K562 (cell line): ENCODE data around the gene CENPU. TPM values are rescaled to one million over a fixed set of nuclear protein-coding genes. Genes with fewer than 3 reads are reported as not detected.

Source experiments
- ASH1L ChIP-seq: fragments of 450-650 bp; IDR thresholded peaks from 2 replicates; pipeline ENCODE4 v1.6.1; 2018; ENCODE audit warnings: borderline replicate concordance, mild to moderate bottlenecking, low read depth; ENCODE audit not compliant: partially characterized antibody
- CCNT2 ChIP-seq: IDR thresholded peaks from 2 replicates; pipeline ENCODE4 v1.6.1; 2011; ENCODE audit warnings: borderline replicate concordance, low read depth, mild to moderate bottlenecking, moderate library complexity, mixed read lengths, low read length; ENCODE audit not compliant: insufficient read length; ENCODE audit errors: extremely low read depth
- CHD1 ChIP-seq: fragments of 200-600 bp; sonication (generic); IDR thresholded peaks from one replicate; pipeline ENCODE4 v1.6.1; 2012; ENCODE audit warnings: mild to moderate bottlenecking, moderate library complexity, low read length, inconsistent platforms
- GTF2E2 ChIP-seq: fragments of 200-800 bp; sonication (Bioruptor generic); IDR thresholded peaks from 2 replicates; pipeline ENCODE4 v1.6.1; 2016; ENCODE audit warnings: missing genetic modification characterization, missing compliant biosample characterization
- GTF2F1 ChIP-seq: IDR thresholded peaks from 2 replicates; pipeline ENCODE4 v1.6.1; 2011; ENCODE audit warnings: low read depth, low read length, improper control_type of control experiment
- HMG20B ChIP-seq: fragments of 250-450 bp; sonication (Bioruptor Pico); IDR thresholded peaks from 2 replicates; pipeline ENCODE4 v1.5.0; 2021; ENCODE audit warnings: mild to moderate bottlenecking
- KDM5B ChIP-seq: fragments of 200-600 bp; sonication (generic); IDR thresholded peaks from 2 replicates; pipeline ENCODE4 v1.6.1; 2012; ENCODE audit warnings: low read depth, mild to moderate bottlenecking, moderate library complexity, low read length, control low read depth, inconsistent platforms; ENCODE audit not compliant: insufficient replicate concordance
- LARP7 ChIP-seq: fragments of 450-650 bp; IDR thresholded peaks from 2 replicates; pipeline ENCODE4 v1.6.1; 2016
- MIER1 ChIP-seq: fragments of 450-650 bp; IDR thresholded peaks from 2 replicates; pipeline ENCODE4 v1.6.1; 2016; ENCODE audit warnings: antibody characterized with exemption, mild to moderate bottlenecking, low read depth
- MLLT1 ChIP-seq, 2 experiments: fragments of 450-650 bp; IDR thresholded peaks; 2 replicates each; pipeline ENCODE4 v1.6.1; 2016
- MXI1 ChIP-seq: IDR thresholded peaks from 2 replicates; pipeline ENCODE4 v1.6.1; 2011; ENCODE audit warnings: low read depth, mild to moderate bottlenecking, improper control_type of control experiment, low read length
- PATZ1 ChIP-seq: fragments of 250-450 bp; sonication (Bioruptor Pico); IDR thresholded peaks from 2 replicates; pipeline ENCODE4 v1.5.0; 2020; ENCODE audit warnings: mild to moderate bottlenecking, borderline replicate concordance
- SAFB ChIP-seq: fragments of 200-400 bp; formaldehyde crosslinking; IDR thresholded peaks from 2 replicates; pipeline ENCODE4 v1.6.1; 2017; ENCODE audit warnings: low read depth, low read length, borderline replicate concordance
- SIX5 ChIP-seq, 2 experiments: IDR thresholded peaks; 2 replicates each; pipeline ENCODE4 v1.6.1; 2011; ENCODE audit warnings: low read length in 2 of 2, borderline replicate concordance in 1 of 2, low read depth in 1 of 2, mild to moderate bottlenecking in 1 of 2, moderate library complexity in 1 of 2; ENCODE audit not compliant: insufficient read depth in 1 of 2
- SMAD3 ChIP-seq: fragments of 450-650 bp; formaldehyde crosslinking; conservative IDR thresholded peaks from 2 replicates; pipeline ENCODE4 v1.4.0; 2020; ENCODE audit warnings: mild to moderate bottlenecking
- SMC3 ChIP-seq: conservative IDR thresholded peaks from 2 replicates; pipeline ENCODE4 v1.6.1; 2011; ENCODE audit warnings: low read depth, low read length, improper control_type of control experiment; ENCODE audit not compliant: insufficient read depth
- ZFP91 ChIP-seq: sonication (generic); formaldehyde crosslinking; IDR thresholded peaks from 2 replicates; pipeline ENCODE4 v1.8.0; 2022; ENCODE audit warnings: mild to moderate bottlenecking, missing genetic modification reagents
- ZNF143 ChIP-seq: sonication (generic); formaldehyde crosslinking; IDR thresholded peaks from 2 replicates; pipeline ENCODE4 v1.9.0; 2022; ENCODE audit warnings: mild to moderate bottlenecking, missing genetic modification reagents
- ZNF668 ChIP-seq: fragments of 250-450 bp; sonication (Bioruptor Pico); IDR thresholded peaks from 2 replicates; pipeline ENCODE4 v1.8.0; 2022; ENCODE audit warnings: mild to moderate bottlenecking, inconsistent platforms
- ZZZ3 ChIP-seq: fragments of 450-650 bp; IDR thresholded peaks from 2 replicates; pipeline ENCODE4 v1.6.1; 2016; ENCODE audit warnings: antibody characterized with exemption, mild to moderate bottlenecking, moderate library complexity
- polyA plus RNA-seq, 8 experiments: library from polyadenylated mRNA; depleted of rRNA in 4 of 8; stranded (reverse) in 5 of 8; unstranded in 3 of 8; fragments of >200 nt; fragmentation: Nextera tagmentation in 2 of 8; fragmentation: Illumina TruSeq in 1 of 8; extraction: Ambion mirVana in 2 of 8; extraction: Trizol in 1 of 8; gene quantifications; 2 replicates each; pipeline versions ENCODE4 v1.2.1 to v1.2.3, GENCODE V29; 2011 to 2014; ENCODE audit warnings: inconsistent platforms in 1 of 8, missing spikeins in 1 of 8
- total RNA-seq, 7 experiments: library from RNA; depleted of rRNA in 6 of 7; stranded (reverse); fragments of >200 nt in 6 of 7; fragmentation: Illumina TruSeq in 2 of 7; extraction: Trizol in 2 of 7; gene quantifications; 2 replicates each; pipeline versions ENCODE4 v1.2.1 to v1.2.3, GENCODE V29; 2011 to 2021; ENCODE audit warnings: low replicate concordance in 1 of 7

CENPU gene
- total and polyA plus RNA-seq, 9 of the 15 experiments (the other 6 are each of a cell fraction or from before 2014, with no cell fraction given) = 39.4 to 98.7 (median 84.3) TPM

GRCh38 chr4:184733654-184734524 is at the start of gene CENPU (continued):
- 0 out of 2 replicates have a peak, but pooled peaks have one; percentile 37 for TF ChIP-seq SAFB
- TF ChIP-seq HMG20B (CRISPR knock-in tag) = no peak
- no peak for TF ChIP-seq PATZ1 (CRISPR knock-in tag)
- peak; percentile 79 for TF ChIP-seq CCNT2
- TF ChIP-seq CHD1 = peak; percentile 10
- TF ChIP-seq ZNF668 = no peak
- no peak for TF ChIP-seq SIX5 (IDR thresholded peaks at IDR 0.05; ENCODE audit: borderline replicate concordance in 1 of 2, insufficient read depth in 1 of 2, low read depth in 1 of 2, low read length in 2 of 2)
- TF ChIP-seq ZNF143 (CRISPR knock-in tag) = peak; percentile 6; the same call in 1 of the 2 replicates
- no peak for TF ChIP-seq GTF2E2 (tag)
- TF ChIP-seq MIER1 = no peak
- TF ChIP-seq SMAD3 (CRISPR knock-in tag) = peak; percentile 47; the same call in 1 of the 2 replicates
- TF ChIP-seq LARP7 = peak; percentile 75; the same call in 1 of the 2 replicates
- peak; percentile 92 for TF ChIP-seq KDM5B
- peak; percentile 87 for TF ChIP-seq ZZZ3
- 0 out of 2 replicates have a peak, but pooled peaks have one; percentile 11 for TF ChIP-seq SMC3
- no peak for TF ChIP-seq MXI1
- peak; percentile 60; the same call in 1 of the 2 replicates for TF ChIP-seq ZFP91 (CRISPR knock-in tag)
- TF ChIP-seq GTF2F1 = no peak
- TF ChIP-seq ASH1L = no peak
- no peak for TF ChIP-seq MLLT1 (IDR thresholded peaks at IDR 0.05)
